H9 (cell line): ENCODE measurements around the gene PDZRN4. TPM values are rescaled to one million over a fixed set of nuclear protein-coding genes. Genes with fewer than 3 reads are reported as not detected.

Source experiments
- DNase-seq: peaks from one replicate; pipeline ENCODE4 v3.0.0-alpha.2; 2017
- H2AFZ ChIP-seq: one replicate; pipeline ENCODE4 v1.6.1; 2013; ENCODE audit warnings: mild to moderate bottlenecking, low read length, control low read depth, moderate library complexity
- H2AK5ac ChIP-seq: 2 replicates; pipeline ENCODE4 v1.6.1; 2013; ENCODE audit warnings: low read length, control low read depth, mixed read lengths; ENCODE audit not compliant: insufficient read length
- H2BK120ac ChIP-seq: one replicate; pipeline ENCODE4 v1.6.1; 2013; ENCODE audit warnings: low read depth, mild to moderate bottlenecking, low read length, control low read depth, inconsistent platforms; ENCODE audit not compliant: poor library complexity, severe bottlenecking
- H2BK12ac ChIP-seq: 2 replicates; pipeline ENCODE4 v1.6.1; 2013; ENCODE audit warnings: low read length, control low read depth, mixed read lengths, low read depth; ENCODE audit not compliant: insufficient read length
- H2BK15ac ChIP-seq: 2 replicates; pipeline ENCODE4 v1.6.1; 2013; ENCODE audit warnings: low read depth, low read length, control low read depth
- H2BK20ac ChIP-seq: one replicate; pipeline ENCODE4 v1.6.1; 2013; ENCODE audit warnings: low read depth, mild to moderate bottlenecking, low read length, control low read depth, inconsistent platforms; ENCODE audit not compliant: poor library complexity, severe bottlenecking
- H2BK5ac ChIP-seq: 2 replicates; pipeline ENCODE4 v1.6.1; 2013; ENCODE audit warnings: low read length, control low read depth, mixed read lengths; ENCODE audit not compliant: insufficient read length
- H3K14ac ChIP-seq: 2 replicates; pipeline ENCODE4 v1.6.1; 2013; ENCODE audit warnings: low read length, control low read depth; ENCODE audit not compliant: insufficient read depth
- H3K18ac ChIP-seq: 2 replicates; pipeline ENCODE4 v1.6.1; 2013; ENCODE audit warnings: low read depth, mild to moderate bottlenecking, mixed read lengths, low read length, control low read depth; ENCODE audit not compliant: insufficient read length
- H3K23ac ChIP-seq: 2 replicates; pipeline ENCODE4 v1.6.1; 2013; ENCODE audit warnings: low read length, control low read depth, mixed read lengths, low read depth; ENCODE audit not compliant: insufficient read length
- H3K23me2 ChIP-seq: 2 replicates; pipeline ENCODE4 v1.6.1; 2013; ENCODE audit warnings: low read depth, mild to moderate bottlenecking, mixed read lengths, low read length, control low read depth; ENCODE audit not compliant: insufficient read length, poor library complexity, severe bottlenecking
- H3K27ac ChIP-seq: 2 replicates; pipeline ENCODE4 v1.5.1; 2013; ENCODE audit warnings: low read length, control low read depth, mixed read lengths, low read depth; ENCODE audit not compliant: insufficient read length
- H3K27me3 ChIP-seq: 2 replicates; pipeline ENCODE4 v1.6.1; 2013; ENCODE audit warnings: low read length, control low read depth, inconsistent platforms; ENCODE audit not compliant: insufficient read depth
- H3K4ac ChIP-seq: 2 replicates; pipeline ENCODE4 v1.6.1; 2013; ENCODE audit warnings: low read depth, mild to moderate bottlenecking, control low read depth, inconsistent platforms, low read length, moderate library complexity
- H3K4me1 ChIP-seq: 2 replicates; pipeline ENCODE4 v1.6.1; 2013; ENCODE audit warnings: low read length, control low read depth, inconsistent platforms; ENCODE audit not compliant: insufficient read depth
- H3K4me2 ChIP-seq: 2 replicates; pipeline ENCODE4 v1.6.1; 2013; ENCODE audit warnings: low read length, control low read depth, mixed read lengths; ENCODE audit not compliant: insufficient read length, insufficient read depth
- H3K56ac ChIP-seq: 2 replicates; pipeline ENCODE4 v1.6.1; 2013; ENCODE audit warnings: low read depth, mild to moderate bottlenecking, mixed read lengths, low read length, control low read depth; ENCODE audit not compliant: insufficient read length
- H3K79me1 ChIP-seq: 2 replicates; pipeline ENCODE4 v1.6.1; 2013; ENCODE audit warnings: low read depth, mild to moderate bottlenecking, moderate library complexity, low read length, control low read depth, inconsistent platforms; ENCODE audit not compliant: insufficient read depth, poor library complexity, severe bottlenecking
- H3K79me2 ChIP-seq: 2 replicates; pipeline ENCODE4 v1.6.1; 2013; ENCODE audit warnings: low read length, control low read depth, inconsistent platforms; ENCODE audit not compliant: insufficient read depth
- H3K9ac ChIP-seq: 2 replicates; pipeline ENCODE4 v1.6.1; 2013; ENCODE audit warnings: low read length, control low read depth, mixed read lengths; ENCODE audit not compliant: insufficient read length; ENCODE audit errors: extremely low read depth
- H3K9me3 ChIP-seq: one replicate; pipeline ENCODE4 v1.6.1; 2013; ENCODE audit warnings: low read depth, low read length, inconsistent platforms; ENCODE audit not compliant: control insufficient read depth
- H3T11ph ChIP-seq: one replicate; pipeline ENCODE4 v1.6.1; 2013; ENCODE audit warnings: mild to moderate bottlenecking, low read length, control low read depth, inconsistent platforms
- H4K20me1 ChIP-seq: one replicate; pipeline ENCODE4 v1.6.1; 2013; ENCODE audit not compliant: control insufficient read depth, insufficient read length, insufficient read depth
- H4K5ac ChIP-seq: 2 replicates; pipeline ENCODE4 v1.6.1; 2013; ENCODE audit warnings: low read depth, mild to moderate bottlenecking, mixed read lengths, low read length, control low read depth; ENCODE audit not compliant: insufficient read length
- H4K8ac ChIP-seq: replicated peaks from 2 replicates; pipeline ENCODE4 v1.6.1; 2013; ENCODE audit warnings: low read length, control low read depth, mixed read lengths, low read depth; ENCODE audit not compliant: insufficient read length
- H4K91ac ChIP-seq: 2 replicates; pipeline ENCODE4 v1.6.1; 2013; ENCODE audit warnings: low read depth, mild to moderate bottlenecking, moderate library complexity, mixed read lengths, low read length, control low read depth; ENCODE audit not compliant: insufficient read length
- H3K27ac Mint-ChIP-seq, 3 experiments: 2 replicates in 2 of 3; 3 replicates in 1 of 3; pipeline ENCODE4 v1.8.0; 2020 to 2021; ENCODE audit warnings: mixed read lengths in 3 of 3, mild to moderate bottlenecking in 1 of 3, moderate library complexity in 1 of 3
- H3K27me3 Mint-ChIP-seq: 2 replicates; pipeline ENCODE4 v1.8.0; 2021; ENCODE audit warnings: low read depth, mild to moderate bottlenecking, moderate library complexity, mixed read lengths
- H3K36me3 Mint-ChIP-seq, 3 experiments: 2 replicates in 2 of 3; 3 replicates in 1 of 3; pipeline ENCODE4 v1.8.0; 2020 to 2021; ENCODE audit warnings: low read depth in 3 of 3, mixed read lengths in 3 of 3; ENCODE audit not compliant: insufficient read depth in 1 of 3
- H3K4me1 Mint-ChIP-seq, 2 experiments: 2 replicates each; pipeline ENCODE4 v1.8.0; 2020; ENCODE audit warnings: mixed read lengths in 2 of 2
- H3K4me3 Mint-ChIP-seq, 2 experiments: 2 replicates in 1 of 2; 3 replicates in 1 of 2; pipeline ENCODE4 v1.8.0; 2020 to 2021; ENCODE audit warnings: mild to moderate bottlenecking in 2 of 2, mixed read lengths in 2 of 2, moderate library complexity in 1 of 2
- H3K9me3 Mint-ChIP-seq, 2 experiments: 2 replicates in 1 of 2; 3 replicates in 1 of 2; pipeline ENCODE4 v1.8.0; 2020; ENCODE audit warnings: mild to moderate bottlenecking in 2 of 2, mixed read lengths in 2 of 2, moderate library complexity in 1 of 2
- WGBS: extraction: QIAGEN DNeasy Blood & Tissue Kit; methylation state at CpG from one replicate; pipeline ENCODE4 v1.1.7; 2013; ENCODE audit warnings: missing lambda C conversion rate, low lambda C conversion rate, mixed read lengths; ENCODE audit not compliant: insufficient read length; ENCODE audit errors: extremely low coverage; 5-methylcytosine and 5-hydroxymethylcytosine counted together
- total RNA-seq: library from RNA; stranded (reverse); gene quantifications from 2 replicates; pipeline ENCODE4 v1.2.1, GENCODE V29; 2021
- TF ChIP-seq, protein P1 (sequence below): fragments of 200-600 bp; sonication (generic); conservative IDR thresholded peaks from 3 replicates; pipeline ENCODE4 v1.8.0; 2021; ENCODE audit warnings: antibody characterized with exemption, mild to moderate bottlenecking

Gene PDZRN4
- total RNA-seq, 1 experiment from 2014 or later = not detected

DNA sequence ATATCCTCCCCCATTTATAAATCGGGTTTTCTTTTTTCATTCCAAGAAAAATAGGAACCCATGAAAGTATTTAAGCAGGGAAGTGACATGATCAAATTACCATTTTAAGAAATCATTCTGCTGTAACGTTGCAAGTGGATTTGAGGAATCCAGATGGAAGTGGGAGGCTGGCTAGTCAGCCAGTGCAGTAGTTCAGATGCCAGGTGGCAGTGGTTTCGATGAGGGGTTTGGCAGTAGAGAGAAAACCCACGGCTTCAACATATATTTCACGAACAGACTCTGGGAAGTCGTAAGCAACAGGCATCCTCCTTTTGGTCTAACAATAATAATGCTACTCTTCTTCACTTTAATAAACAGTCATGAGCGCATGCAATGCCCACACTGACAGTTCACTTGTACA lies 25.0 kb downstream of the PDZRN4 start:
- Mint-ChIP-seq H3K27me3 (0 out of 2 replicates have a peak, but pooled peaks cover 1% of the 10 kb centered on the region), H3K4me1 (no peaks in the 10 kb centered on the region), H3K4me3 (no peak overlapping the region), H3K36me3 (no peaks in the 10 kb centered on the region), H3K9me3 (no peaks in the 10 kb centered on the region), H3K27ac (no peak overlapping the region)
- Histone ChIP-seq H3K79me1 (no peaks in the 10 kb centered on the region), H3T11ph (no peak overlapping the region), H4K20me1 (no peaks in the 10 kb centered on the region), H3K14ac (no peak overlapping the region), H3K9ac (no peak overlapping the region), H4K8ac (no peak overlapping the region), H3K9me3 (no peaks in the 10 kb centered on the region), H3K18ac (no peak overlapping the region), H3K4ac (no peak overlapping the region), H3K27me3 (no peaks in the 10 kb centered on the region), H2BK20ac (no peak overlapping the region), H3K23me2 (no peaks in the 10 kb centered on the region), H2AFZ (no peak overlapping the region), H2BK120ac (no peak overlapping the region), H4K5ac (no peak overlapping the region), H2BK15ac (no peak overlapping the region), H3K79me2 (no peaks in the 10 kb centered on the region), H3K56ac (no peak overlapping the region), H2AK5ac (no peak overlapping the region), H3K23ac (no peak overlapping the region), H2BK12ac (no peak overlapping the region), H3K4me2 (no peak overlapping the region), H2BK5ac (no peak overlapping the region), H3K4me1 (no peaks in the 10 kb centered on the region), H3K27ac (no peak overlapping the region), H4K91ac (no peak overlapping the region)
- no peak for DNase-seq
- TF ChIP-seq, protein P1, sequence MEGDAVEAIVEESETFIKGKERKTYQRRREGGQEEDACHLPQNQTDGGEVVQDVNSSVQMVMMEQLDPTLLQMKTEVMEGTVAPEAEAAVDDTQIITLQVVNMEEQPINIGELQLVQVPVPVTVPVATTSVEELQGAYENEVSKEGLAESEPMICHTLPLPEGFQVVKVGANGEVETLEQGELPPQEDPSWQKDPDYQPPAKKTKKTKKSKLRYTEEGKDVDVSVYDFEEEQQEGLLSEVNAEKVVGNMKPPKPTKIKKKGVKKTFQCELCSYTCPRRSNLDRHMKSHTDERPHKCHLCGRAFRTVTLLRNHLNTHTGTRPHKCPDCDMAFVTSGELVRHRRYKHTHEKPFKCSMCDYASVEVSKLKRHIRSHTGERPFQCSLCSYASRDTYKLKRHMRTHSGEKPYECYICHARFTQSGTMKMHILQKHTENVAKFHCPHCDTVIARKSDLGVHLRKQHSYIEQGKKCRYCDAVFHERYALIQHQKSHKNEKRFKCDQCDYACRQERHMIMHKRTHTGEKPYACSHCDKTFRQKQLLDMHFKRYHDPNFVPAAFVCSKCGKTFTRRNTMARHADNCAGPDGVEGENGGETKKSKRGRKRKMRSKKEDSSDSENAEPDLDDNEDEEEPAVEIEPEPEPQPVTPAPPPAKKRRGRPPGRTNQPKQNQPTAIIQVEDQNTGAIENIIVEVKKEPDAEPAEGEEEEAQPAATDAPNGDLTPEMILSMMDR = no peak
- WGBS = no CpG with 5 or more reads among the region's 7 CpGs
